Ascending aorta (tissue), 2 donors: ENCODE measurements around the gene SH3BP1. TPM values are rescaled to one million over a fixed set of nuclear protein-coding genes. Genes with fewer than 3 reads are reported as not detected.

Source experiments
- DNase-seq, 2 donors: peaks; one replicate each; pipeline ENCODE4 v3.0.0-alpha.2; 2019; ENCODE audit warnings: low spot score in 2 of 2
- H3K27ac ChIP-seq, 2 donors: fragments of 200-600 bp; sonication (generic); one replicate each; pipeline ENCODE4 v1.5.1; 2016 to 2017; ENCODE audit warnings: mild to moderate bottlenecking in 1 of 2
- H3K27me3 ChIP-seq: fragments of 200-600 bp; sonication (generic); one replicate; pipeline ENCODE4 v1.5.1; 2017
- H3K36me3 ChIP-seq, 2 donors: fragments of 200-600 bp; sonication (generic); one replicate each; pipeline ENCODE4 v1.5.1; 2016
- H3K4me1 ChIP-seq, 2 donors: fragments of 200-600 bp; sonication (generic); one replicate each; pipeline ENCODE4 v1.5.1; 2016 to 2017; ENCODE audit warnings: mild to moderate bottlenecking in 1 of 2
- H3K4me3 ChIP-seq, 2 donors: fragments of 200-600 bp; sonication (generic); one replicate each; pipeline ENCODE4 v1.5.1; 2016 to 2017; ENCODE audit warnings: mild to moderate bottlenecking in 1 of 2
- H3K9me3 ChIP-seq, 2 donors: fragments of 200-600 bp; sonication (generic); one replicate each; pipeline ENCODE4 v1.5.1; 2016
- CTCF ChIP-seq, 3 experiments: fragments of 200-600 bp in 2 of 3; fragments of 450-650 bp in 1 of 3; sonication (generic) in 2 of 3; IDR thresholded peaks; one replicate each; pipeline ENCODE4 v1.5.1; 2016 to 2019; ENCODE audit warnings: antibody characterized with exemption in 3 of 3, mild to moderate bottlenecking in 1 of 3, moderate library complexity in 1 of 3
- intact Hi-C: fragments of 100-400 bp; cut with DNase I; formaldehyde crosslinking; loops from one replicate; pipeline ENCODE4 v1.15.1; 2023
- total RNA-seq: library from RNA; depleted of rRNA; stranded (reverse); fragments of >200 nt; gene quantifications from one replicate; pipeline ENCODE4 v1.1.0, GENCODE V29; 2016

Gene SH3BP1
- total RNA-seq, 1 donor from 2014 or later: 33.7 TPM

DNA sequence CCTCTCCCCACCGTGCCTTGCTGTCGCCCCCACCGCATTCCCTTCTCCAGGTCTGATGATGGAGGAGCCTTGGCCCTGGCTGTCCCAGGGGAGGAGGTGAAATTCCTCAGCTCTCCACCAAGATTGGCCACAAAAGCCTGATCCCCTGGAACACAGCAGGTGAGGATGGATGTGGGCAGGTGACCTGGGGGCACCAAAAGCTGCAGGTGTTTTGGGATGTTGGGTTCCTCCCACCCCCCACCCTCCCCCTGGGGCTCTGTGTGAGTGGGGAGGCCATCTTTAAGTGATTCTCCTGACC lies 58.0 kb downstream of the SH3BP1 start:
- H3K4me1 ChIP-seq: peaks cover 0 to 11% of the 10 kb centered on the region in 2 donors
- intact Hi-C loops: loop anchor here (2.0 kb wide), 1 partner anchor 49 kb away; no protein-coding TSS in a partner anchor
- no peaks in the 10 kb centered on the region for H3K27me3 ChIP-seq
- peaks cover 9 to 10% of the 10 kb centered on the region in 2 donors for H3K36me3 ChIP-seq
- H3K9me3 ChIP-seq: no peaks in the 10 kb centered on the region
- no peak for DNase-seq
- H3K27ac ChIP-seq: peak overlapping the region; percentile 61 to 72
- TF ChIP-seq CTCF (IDR thresholded peaks at IDR 0.05): no peak
- no peak overlapping the region for H3K4me3 ChIP-seq

- H3K36me3 ChIP-seq: no peaks in the 10 kb centered on the region
- intact Hi-C loops: no loop called here
- no peaks in the 10 kb centered on the region for H3K9me3 ChIP-seq
- H3K4me3 ChIP-seq: no peak overlapping the region
- peaks cover 0 to 3% of the 10 kb centered on the region in 2 donors for H3K4me1 ChIP-seq
- H3K27ac ChIP-seq: no peak overlapping the region
- no peak for DNase-seq
- no peak for TF ChIP-seq CTCF (IDR thresholded peaks at IDR 0.05)
- no peaks in the 10 kb centered on the region for H3K27me3 ChIP-seq
These were observed 61.8 kb downstream of the SH3BP1 start for GRCh38 chr22:37701141-37701786.

GRCh38 chr22:37703906-37704305 lies 64.4 kb downstream of the SH3BP1 start:
- intact Hi-C loops: no loop called here
- Histone ChIP-seq H3K27ac (no peak overlapping the region), H3K27me3 (no peaks in the 10 kb centered on the region), H3K4me3 (no peak overlapping the region), H3K36me3 (no peaks in the 10 kb centered on the region), H3K4me1 (no peaks in the 10 kb centered on the region), H3K9me3 (no peaks in the 10 kb centered on the region)
- DNase-seq: no peak
- TF ChIP-seq CTCF (IDR thresholded peaks at IDR 0.05): no peak

- H3K4me1 ChIP-seq: no peaks in the 10 kb centered on the region
- TF ChIP-seq CTCF (IDR thresholded peaks at IDR 0.05): no peak
- no peaks in the 10 kb centered on the region for H3K36me3 ChIP-seq
- intact Hi-C loops: no loop called here
- H3K9me3 ChIP-seq: no peaks in the 10 kb centered on the region
- DNase-seq: no peak
- no peaks in the 10 kb centered on the region for H3K27me3 ChIP-seq
- H3K4me3 ChIP-seq: no peak overlapping the region
- H3K27ac ChIP-seq: no peak overlapping the region
These were observed 65.2 kb downstream of the SH3BP1 start for GRCh38 chr22:37704645-37705044.

GRCh38 chr22:37705205-37705604 lies 65.7 kb downstream of the SH3BP1 start:
- H3K36me3 ChIP-seq: no peaks in the 10 kb centered on the region
- no peak for DNase-seq
- no peaks in the 10 kb centered on the region for H3K9me3 ChIP-seq
- intact Hi-C loops: no loop called here
- H3K4me1 ChIP-seq: no peaks in the 10 kb centered on the region
- no peak for TF ChIP-seq CTCF (IDR thresholded peaks at IDR 0.05)
- no peak overlapping the region for H3K27ac ChIP-seq
- H3K4me3 ChIP-seq: no peak overlapping the region
- no peaks in the 10 kb centered on the region for H3K27me3 ChIP-seq

Other genes with a start within 250 kb of the SH3BP1 start
- not detected for gene ELFN2, start 212.2 kb upstream of the SH3BP1 start, total RNA-seq
- 101 TPM for gene MFNG, start 153.3 kb upstream of the SH3BP1 start, total RNA-seq
- gene CARD10, start 120.3 kb upstream of the SH3BP1 start, total RNA-seq: 21.0 TPM
- gene CDC42EP1, start 79.2 kb upstream of the SH3BP1 start, total RNA-seq: 100 TPM
- gene LGALS2, start 59.6 kb upstream of the SH3BP1 start, total RNA-seq: not detected
- gene GGA1, start 30.8 kb upstream of the SH3BP1 start, total RNA-seq: 53.5 TPM
- 10.6 TPM for gene PDXP, start 19.1 kb downstream of the SH3BP1 start, total RNA-seq
- 2,009 TPM for gene LGALS1, start 36.0 kb downstream of the SH3BP1 start, total RNA-seq
- 4.0 TPM for gene NOL12, start 46.7 kb downstream of the SH3BP1 start, total RNA-seq
- gene TRIOBP, start 57.4 kb downstream of the SH3BP1 start, total RNA-seq: 253 TPM
- 4.5 TPM for gene GCAT, start 168.3 kb downstream of the SH3BP1 start, total RNA-seq
- not detected for gene GALR3, start 183.7 kb downstream of the SH3BP1 start, total RNA-seq
- 61.8 TPM for gene ANKRD54, start 204.7 kb downstream of the SH3BP1 start, total RNA-seq
- 256 TPM for gene EIF3L, start 209.8 kb downstream of the SH3BP1 start, total RNA-seq